PC-9 (cell line): Measurements from ENCODE around the gene ABHD5. TPM values are rescaled to one million over a fixed set of nuclear protein-coding genes. Genes with fewer than 3 reads are reported as not detected.
A peak's percentile ranks its signal among the peaks of the same experiment; 100 is the strongest.

Source experiments
- BruUV-seq: library from RNA; stranded (reverse); fragments of 400-500 nt; replicated peaks from 2 replicates; lab custom pipeline; 2021; lab: Mats Ljungman, UMichigan
- CTCF ChIA-PET: fragments of 300-600 bp; sonication (Branson Sonifier 250); formaldehyde crosslinking; loops from one replicate; lab custom pipeline; 2022; ENCODE audit warnings: antibody characterized with exemption; lab: Charles Lee
- POLR2A ChIA-PET: fragments of 300-600 bp; sonication (Branson Sonifier 250); formaldehyde crosslinking; loops from one replicate; lab custom pipeline; 2022; ENCODE audit warnings: antibody characterized with exemption; ENCODE audit not compliant: unreplicated experiment; lab: Charles Lee
- DNase-seq, 2 experiments: peaks; one replicate each; pipeline versions ENCODE4 v3.0.0 to v3.0.0-alpha.2; 2015 to 2022; ENCODE audit warnings: mixed read lengths in 1 of 2
- H2AFZ ChIP-seq: fragments of 200-600 bp; sonication (generic); 2 replicates; pipeline ENCODE4 v1.8.1; 2017; ENCODE audit warnings: antibody characterized with exemption
- H3F3A ChIP-seq: fragments of 200-600 bp; sonication (generic); 2 replicates; pipeline ENCODE4 v1.8.1; 2017; ENCODE audit warnings: antibody characterized with exemption, mild to moderate bottlenecking, low read depth; ENCODE audit not compliant: insufficient read depth
- H3K27ac ChIP-seq: fragments of 200-600 bp; sonication (generic); 2 replicates; pipeline ENCODE4 v1.6.1; 2016; ENCODE audit warnings: mixed run types
- H3K27me3 ChIP-seq: fragments of 200-600 bp; sonication (generic); 2 replicates; pipeline ENCODE4 v1.6.1; 2016; ENCODE audit warnings: low read depth, mixed run types; ENCODE audit not compliant: insufficient read depth
- H3K36me3 ChIP-seq: fragments of 200-600 bp; sonication (generic); 2 replicates; pipeline ENCODE4 v1.6.1; 2016; ENCODE audit warnings: low read depth, mixed run types
- H3K4me1 ChIP-seq: fragments of 200-600 bp; sonication (generic); replicated peaks from 2 replicates; pipeline ENCODE4 v1.6.1; 2016; ENCODE audit warnings: mixed run types; ENCODE audit not compliant: insufficient read depth
- H3K4me2 ChIP-seq: fragments of 200-600 bp; sonication (generic); 2 replicates; pipeline ENCODE4 v1.6.1; 2017; ENCODE audit warnings: mixed run types
- H3K4me3 ChIP-seq: fragments of 200-600 bp; sonication (generic); 2 replicates; pipeline ENCODE4 v1.6.1; 2016; ENCODE audit warnings: mixed run types
- H3K79me2 ChIP-seq: fragments of 200-600 bp; sonication (generic); 2 replicates; pipeline ENCODE4 v1.6.1; 2017; ENCODE audit warnings: low read depth, mixed run types
- H3K9me2 ChIP-seq: fragments of 200-600 bp; sonication (generic); 2 replicates; pipeline ENCODE4 v1.8.1; 2017; ENCODE audit warnings: mild to moderate bottlenecking; ENCODE audit not compliant: insufficient read depth
- H3K9me3 ChIP-seq: fragments of 200-600 bp; sonication (generic); 2 replicates; pipeline ENCODE4 v1.8.1; 2016; ENCODE audit warnings: low read depth; ENCODE audit not compliant: insufficient read depth
- H4K20me1 ChIP-seq: fragments of 200-600 bp; sonication (generic); 2 replicates; pipeline ENCODE4 v1.8.1; 2017; ENCODE audit not compliant: insufficient read depth
- CTCF ChIP-seq: fragments of 200-600 bp; sonication (generic); conservative IDR thresholded peaks from 2 replicates; pipeline ENCODE4 v1.6.1; 2017; ENCODE audit warnings: mixed run types, antibody characterized with exemption, mild to moderate bottlenecking, moderate library complexity
- EZH2 ChIP-seq: fragments of 200-600 bp; sonication (generic); IDR thresholded peaks from 2 replicates; pipeline ENCODE4 v1.8.0; 2017; ENCODE audit warnings: antibody characterized with exemption, low read depth
- intact Hi-C: fragments of 100-400 bp; cut with micrococcal nuclease; formaldehyde crosslinking; loops from one replicate; pipeline ENCODE4 v1.10.0; 2022; ENCODE audit not compliant: unreplicated experiment
- total RNA-seq: library from RNA; stranded (reverse); gene quantifications from 2 replicates; pipeline ENCODE4 v1.2.3, GENCODE V29; 2021

ABHD5 gene
- total RNA-seq, 1 experiment from 2014 or later: 19.9 TPM

- no peaks in the 10 kb centered on the region for H3K27me3 ChIP-seq
- H4K20me1 ChIP-seq: no peaks in the 10 kb centered on the region
- ChIA-PET POLR2A (interaction anchor here (1.2 kb wide), 1 partner anchor 21 kb away, joined by 11 read pairs; no protein-coding TSS in a partner anchor), CTCF (interaction anchor here (0.5 to 0.6 kb wide), 2 partner anchors 18 to 293 kb away, joined by 3 to 4 read pairs; no protein-coding TSS in a partner anchor)
- H3F3A ChIP-seq: peaks cover 21% of the 10 kb centered on the region
- intact Hi-C loops: loop anchor here (5.0 kb wide), 1 partner anchor 164 kb away; no protein-coding TSS in a partner anchor
- H3K36me3 ChIP-seq: 0 out of 2 replicates have a peak, but pooled peaks cover 14% of the 10 kb centered on the region
- peak; percentile 17 to 99 for DNase-seq
- H3K9me2 ChIP-seq: no peaks in the 10 kb centered on the region
- no peak overlapping the region for H3K4me3 ChIP-seq
- H3K79me2 ChIP-seq: peaks cover 9% of the 10 kb centered on the region; the same call in 1 of the 2 replicates
- H3K4me2 ChIP-seq: peak overlapping the region; percentile 42; the same call in 1 of the 2 replicates
- H3K4me1 ChIP-seq: peaks cover 31% of the 10 kb centered on the region
- no peak overlapping the region for H2AFZ ChIP-seq
- TF ChIP-seq CTCF (no peak), EZH2 (no peak)
- no peaks in the 10 kb centered on the region for H3K9me3 ChIP-seq
- H3K27ac ChIP-seq: peak overlapping the region; percentile 28
- BruUV-seq: no TSS peak
Observed at GRCh38 chr3:43707998-43708397, 17.3 kb downstream of the ABHD5 start.

DNA sequence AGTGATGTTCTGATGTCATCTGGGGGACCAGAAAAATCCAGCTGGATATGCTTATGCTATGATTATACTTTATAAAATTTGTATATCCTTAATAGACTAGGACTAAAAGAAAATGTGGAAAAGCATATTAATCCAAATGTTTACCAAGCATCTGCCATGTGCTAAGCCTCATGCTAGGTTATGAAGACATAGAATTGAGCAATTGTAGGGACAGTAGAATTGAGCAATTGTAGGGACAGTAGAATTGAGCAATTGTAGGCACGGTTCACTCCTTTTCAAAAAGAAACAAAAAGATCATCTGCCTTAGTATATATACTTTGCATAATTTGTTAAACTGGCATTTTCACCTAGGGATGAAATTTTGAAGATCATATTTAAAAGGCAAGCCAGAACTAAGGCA is 18.3 kb downstream of the ABHD5 start:
- Histone ChIP-seq H4K20me1 (no peaks in the 10 kb centered on the region), H3F3A (peaks cover 21% of the 10 kb centered on the region), H2AFZ (no peak overlapping the region), H3K4me2 (peak overlapping the region; percentile 7; the same call in 1 of the 2 replicates), H3K9me3 (no peaks in the 10 kb centered on the region), H3K4me1 (peaks cover 31% of the 10 kb centered on the region), H3K4me3 (no peak overlapping the region), H3K79me2 (peaks cover 9% of the 10 kb centered on the region; the same call in 1 of the 2 replicates), H3K9me2 (no peaks in the 10 kb centered on the region), H3K27me3 (no peaks in the 10 kb centered on the region), H3K36me3 (0 out of 2 replicates have a peak, but pooled peaks cover 15% of the 10 kb centered on the region), H3K27ac (peak overlapping the region; percentile 23; the same call in 1 of the 2 replicates)
- peak in 1 of 2 experiments; percentile 45 for DNase-seq
- intact Hi-C loops: loop anchor here (5.0 kb wide), 1 partner anchor 163 kb away; no protein-coding TSS in a partner anchor
- ChIA-PET POLR2A (no interaction called here), CTCF (no interaction called here)
- TF ChIP-seq CTCF (no peak), EZH2 (no peak)
- no TSS peak for BruUV-seq

DNA sequence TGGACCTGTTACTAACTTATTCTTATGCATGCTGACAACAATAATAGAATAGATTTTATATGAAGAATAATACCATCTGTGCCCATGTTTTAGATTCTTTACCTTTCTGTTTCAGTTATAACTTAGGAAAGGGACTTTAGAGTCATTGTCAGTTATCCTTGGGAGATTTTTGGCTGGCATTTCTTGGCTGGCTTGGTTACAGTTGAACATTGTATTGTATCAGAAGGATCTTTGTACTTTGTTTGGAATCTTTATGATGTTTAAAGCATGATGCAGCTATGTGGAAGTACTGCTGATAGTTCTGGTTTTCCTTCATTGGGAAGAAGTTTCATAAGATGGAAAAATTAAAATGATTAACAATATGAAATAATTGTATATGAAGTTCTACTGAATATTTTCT is 19.9 kb downstream of the ABHD5 start:
- ChIA-PET POLR2A (interaction anchor here (0.7 kb wide), 1 partner anchor 407 kb away, joined by 4 read pairs; no protein-coding TSS in a partner anchor), CTCF (no interaction called here)
- H3K36me3 ChIP-seq: 0 out of 2 replicates have a peak, but pooled peaks cover 15% of the 10 kb centered on the region
- no peaks in the 10 kb centered on the region for H3K9me3 ChIP-seq
- intact Hi-C loops: no loop called here
- BruUV-seq: no TSS peak
- no peak overlapping the region for H3K4me2 ChIP-seq
- H3F3A ChIP-seq: peaks cover 21% of the 10 kb centered on the region
- no peak for DNase-seq
- peaks cover 9% of the 10 kb centered on the region; the same call in 1 of the 2 replicates for H3K79me2 ChIP-seq
- no peak for TF ChIP-seq CTCF
- H3K4me3 ChIP-seq: no peak overlapping the region
- peaks cover 31% of the 10 kb centered on the region for H3K4me1 ChIP-seq
- H2AFZ ChIP-seq: no peak overlapping the region
- no peak overlapping the region for H3K27ac ChIP-seq
- no peaks in the 10 kb centered on the region for H3K27me3 ChIP-seq
- H3K9me2 ChIP-seq: no peaks in the 10 kb centered on the region
- H4K20me1 ChIP-seq: no peaks in the 10 kb centered on the region
